Tibial nerve (tissue), 4 donors: ENCODE measurements around the gene EID3.
"Not testable (repeated sequence)": the region's sequence is repeated elsewhere in the genome, so short reads cannot be mapped to it uniquely, and the experiment has no call there.

ENCODE experiments used
- CTCF ChIP-seq, 5 experiments: fragments of 200-600 bp in 3 of 5; fragments of 450-650 bp in 2 of 5; sonication (generic) in 3 of 5; IDR thresholded peaks; one replicate each; pipeline ENCODE4 v1.5.1; 2016 to 2019; ENCODE audit warnings: antibody characterized with exemption in 5 of 5, mild to moderate bottlenecking in 3 of 5, moderate library complexity in 2 of 5
- EP300 ChIP-seq, 2 donors: sonication (generic); formaldehyde crosslinking; IDR thresholded peaks; one replicate each; pipeline ENCODE4 v1.6.1; 2017; ENCODE audit warnings: antibody characterized with exemption in 2 of 2, mild to moderate bottlenecking in 1 of 2
- POLR2A ChIP-seq, 2 donors: fragments of 450-650 bp; IDR thresholded peaks; one replicate each; pipeline ENCODE4 v1.6.1; 2017; ENCODE audit warnings: antibody characterized with exemption in 2 of 2, mild to moderate bottlenecking in 2 of 2, moderate library complexity in 2 of 2

DNA sequence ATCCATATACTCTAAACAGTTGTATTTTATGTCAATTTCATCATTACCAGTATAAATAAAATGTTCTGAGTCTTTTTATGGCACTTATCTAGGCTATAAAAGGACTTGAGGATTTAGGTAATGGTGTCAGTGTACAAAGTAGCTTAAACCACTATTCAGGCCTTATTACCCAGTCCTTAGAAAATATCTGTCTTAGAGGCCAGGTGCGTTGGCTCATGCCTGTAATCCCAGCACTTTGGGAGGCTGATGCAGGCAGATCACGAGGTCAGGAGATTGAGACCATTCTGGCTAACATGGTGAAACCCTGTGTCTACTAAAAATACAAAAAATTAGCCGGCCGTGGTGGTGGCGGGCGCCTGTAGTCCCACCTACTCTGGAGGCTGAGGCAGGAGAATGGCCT lies 24.7 kb downstream of the EID3 start:
- not testable (repeated sequence) for TF ChIP-seq CTCF, POLR2A, EP300 (IDR thresholded peaks at IDR 0.05)
